Stimulated activated naive CD4-positive, alpha-beta T cell (primary cell): Measurements from ENCODE around the gene CD80.

ENCODE experiments used
- DNase-seq, 6 experiments: peaks; one replicate each; lab custom pipeline; 2025; lab: John Stamatoyannopoulos, UW

CD80 gene

GRCh38 chr3:119497820-119498185, 61.6 kb downstream of the CD80 start:
- peak in 1 of 6 experiments; percentile 6 for DNase-seq

- no peak for DNase-seq
Observed at GRCh38 chr3:119494597-119494996, 64.8 kb downstream of the CD80 start.

- no peak for DNase-seq
Observed at GRCh38 chr3:119492810-119493209, 66.6 kb downstream of the CD80 start.

- no peak for DNase-seq
Observed at GRCh38 chr3:119492128-119492527, 67.3 kb downstream of the CD80 start.

GRCh38 chr3:119490153-119490552, 69.3 kb downstream of the CD80 start:
- no peak for DNase-seq

GRCh38 chr3:119485563-119485962, 73.9 kb downstream of the CD80 start:
- DNase-seq: no peak

- no peak for DNase-seq
Observed at GRCh38 chr3:119483101-119483500, 76.3 kb downstream of the CD80 start.

- DNase-seq: no peak
Observed at GRCh38 chr3:119481079-119481478, 78.3 kb downstream of the CD80 start.
